Endothelial cell of umbilical vein (primary cell): ENCODE results near the gene AGBL5. TPM values are rescaled to one million over a fixed set of nuclear protein-coding genes. Genes with fewer than 3 reads are reported as not detected.

ENCODE experiments used
- BruUV-seq: library from RNA; stranded (reverse); fragments of 400-500 nt; replicated peaks from 2 replicates; lab custom pipeline; 2021; lab: Mats Ljungman, UMichigan
- CTCF ChIA-PET: fragments of 300-600, 350-600 bp; sonication (Branson Sonifier 250); formaldehyde crosslinking; loops from one replicate; lab custom pipeline; 2021; ENCODE audit warnings: antibody characterized with exemption, inconsistent platforms; lab: Charles Lee
- POLR2A ChIA-PET: fragments of 300-600, 350-600 bp; sonication (Branson Sonifier 250); formaldehyde crosslinking; loops from one replicate; lab custom pipeline; 2021; ENCODE audit warnings: antibody characterized with exemption, inconsistent platforms; lab: Charles Lee
- DNase-seq: peaks from one replicate; pipeline ENCODE4 v3.0.0-alpha.2; 2011; ENCODE audit warnings: low read depth, low spot score
- FAIRE-seq: peaks from 2 replicates; lab custom pipeline; 2011; peaks lifted over from hg19 to GRCh38; lab: Jason Lieb, UNC
- H2AFZ ChIP-seq: 2 replicates; pipeline ENCODE4 v1.6.0; 2012; ENCODE audit warnings: low read depth, low read length, control low read depth, inconsistent platforms
- H3K27ac ChIP-seq: 2 replicates; pipeline ENCODE4 v1.5.1; 2011; ENCODE audit warnings: low read depth, mild to moderate bottlenecking, control low read depth, low read length, moderate library complexity; ENCODE audit not compliant: insufficient read depth
- H3K27me3 ChIP-seq, 2 experiments: 2 replicates each; pipeline versions ENCODE4 v1.6.0 to v1.6.1; 2011; ENCODE audit warnings: low read length in 2 of 2, mixed read lengths in 1 of 2; ENCODE audit not compliant: control insufficient read depth in 2 of 2, insufficient read depth in 2 of 2
- H3K36me3 ChIP-seq, 2 experiments: 2 replicates in 1 of 2; 3 replicates in 1 of 2; pipeline ENCODE4 v1.5.1; 2011; ENCODE audit warnings: low read length in 2 of 2, mild to moderate bottlenecking in 1 of 2, moderate library complexity in 1 of 2; ENCODE audit not compliant: control insufficient read depth in 2 of 2, insufficient read depth in 2 of 2; ENCODE audit errors: extremely low read depth in 1 of 2
- H3K4me1 ChIP-seq: 3 replicates; pipeline ENCODE4 v1.5.1; 2011; ENCODE audit warnings: mild to moderate bottlenecking, low read length; ENCODE audit not compliant: control insufficient read depth, insufficient read depth; ENCODE audit errors: extremely low read depth
- H3K4me2 ChIP-seq: 2 replicates; pipeline ENCODE4 v1.6.1; 2011; ENCODE audit warnings: low read length, control low read depth, mixed read lengths; ENCODE audit not compliant: insufficient read depth
- H3K4me3 ChIP-seq, 3 experiments: fragments of 200-600 bp in 1 of 3; sonication (generic), shearing (Covaris generic) in 1 of 3; replicated peaks in 1 of 3; 2 replicates each; pipeline ENCODE4 v1.5.1; 2011 to 2016; ENCODE audit warnings: control low read depth in 3 of 3, low read length in 3 of 3, mild to moderate bottlenecking in 2 of 3, inconsistent platforms in 1 of 3, low read depth in 1 of 3, moderate library complexity in 1 of 3; ENCODE audit not compliant: insufficient read depth in 1 of 3
- H3K79me2 ChIP-seq: 2 replicates; pipeline ENCODE4 v1.6.0; 2012; ENCODE audit warnings: low read length, inconsistent platforms; ENCODE audit not compliant: control insufficient read depth, insufficient read depth
- H3K9ac ChIP-seq: replicated peaks from 2 replicates; pipeline ENCODE3; 2011; ENCODE audit warnings: low read length, control low read depth; ENCODE audit not compliant: insufficient read depth; ENCODE audit errors: extremely low read depth
- H3K9me1 ChIP-seq: replicated peaks from 3 replicates; pipeline ENCODE4 v1.6.0; 2011; ENCODE audit warnings: mild to moderate bottlenecking, low read length; ENCODE audit not compliant: control insufficient read depth, insufficient read depth; ENCODE audit errors: extremely low read depth
- H3K9me3 ChIP-seq: replicated peaks from 2 replicates; pipeline ENCODE4 v1.5.1; 2012; ENCODE audit warnings: low read length, inconsistent platforms; ENCODE audit not compliant: control insufficient read depth, insufficient read depth
- H4K20me1 ChIP-seq: replicated peaks from 2 replicates; pipeline ENCODE3; 2011; ENCODE audit warnings: mild to moderate bottlenecking, low read length; ENCODE audit not compliant: control insufficient read depth, insufficient read depth; ENCODE audit errors: extremely low read depth
- EZH2 ChIP-seq: IDR thresholded peaks from 2 replicates; pipeline ENCODE4 v1.6.1; 2012; ENCODE audit warnings: borderline replicate concordance, low read depth, mild to moderate bottlenecking, moderate library complexity, low read length, inconsistent platforms; ENCODE audit not compliant: severe bottlenecking
- FOS ChIP-seq: IDR thresholded peaks from 2 replicates; pipeline ENCODE4 v1.6.1; 2011; ENCODE audit warnings: mild to moderate bottlenecking, low read length, moderate library complexity, borderline replicate concordance; ENCODE audit not compliant: insufficient read depth
- GATA2 ChIP-seq: IDR thresholded peaks from 2 replicates; pipeline ENCODE4 v1.7.0; 2011; ENCODE audit warnings: low read depth, mild to moderate bottlenecking, moderate library complexity, mixed read lengths, low read length; ENCODE audit not compliant: insufficient read length, insufficient read depth
- JUN ChIP-seq: IDR thresholded peaks from 2 replicates; pipeline ENCODE4 v1.6.1; 2011; ENCODE audit warnings: borderline replicate concordance, low read depth; ENCODE audit not compliant: insufficient read length, insufficient read depth
- MAX ChIP-seq: IDR thresholded peaks from 2 replicates; pipeline ENCODE4 v1.6.1; 2011; ENCODE audit not compliant: insufficient read depth, insufficient read length
- MYC ChIP-seq: IDR thresholded peaks from one replicate; pipeline ENCODE4 v1.6.1; 2011; ENCODE audit warnings: mild to moderate bottlenecking, low read depth, low read length
- POLR2A ChIP-seq: IDR thresholded peaks from 2 replicates; pipeline ENCODE4 v1.6.1; 2012; ENCODE audit warnings: low read depth, mild to moderate bottlenecking, control low read depth, low read length
- POLR2AphosphoS5 ChIP-seq: IDR thresholded peaks from 2 replicates; pipeline ENCODE4 v1.6.1; 2012; ENCODE audit warnings: low read depth, mild to moderate bottlenecking, control low read depth, low read length, moderate library complexity; ENCODE audit not compliant: insufficient read depth
- dilution Hi-C: fragments of 300-500 bp; cut with MboI; formaldehyde crosslinking; loops from one replicate; pipeline ENCODE4 v1.15.0; 2019; ENCODE audit warnings: low sequenced_read_pairs; ENCODE audit not compliant: extremely low pct_ligation_motif_present
- intact Hi-C: fragments of 100-400 bp; cut with micrococcal nuclease; formaldehyde crosslinking; loops from one replicate; pipeline ENCODE4 v1.10.0; 2022
- polyA plus RNA-seq, 4 experiments: library from polyadenylated mRNA; depleted of rRNA in 3 of 4; stranded (reverse) in 3 of 4; unstranded in 1 of 4; fragments of >200 nt; gene quantifications; 2 replicates each; pipeline versions ENCODE4 v1.2.1 to v1.2.3, GENCODE V29; 2011 to 2012; ENCODE audit warnings: missing spikeins in 1 of 4
- total RNA-seq: library from RNA; stranded (reverse); gene quantifications from 2 replicates; pipeline ENCODE4 v1.2.3, GENCODE V29; 2021
- TF ChIP-seq, protein P1 (sequence below), 2 donors: IDR thresholded peaks; 1 replicate in 1 of 2; 2 replicates in 1 of 2; pipeline ENCODE4 v1.5.1; 2011; ENCODE audit warnings: low read length in 2 of 2, mild to moderate bottlenecking in 2 of 2, moderate library complexity in 2 of 2, control low read depth in 1 of 2, inconsistent platforms in 1 of 2, low read depth in 1 of 2; ENCODE audit not compliant: insufficient read depth in 1 of 2; ENCODE audit errors: extremely low read depth in 1 of 2

The AGBL5 gene
- total and polyA plus RNA-seq, 2 donors (not counting 3 experiments of a cell fraction or from before 2014, with no cell fraction given), result 28.2 to 41.9 TPM

- H3K36me3 ChIP-seq, result no peaks in the 10 kb centered on the region
- no peaks in the 10 kb centered on the region for H3K9me1 ChIP-seq
- no peaks in the 10 kb centered on the region for H3K79me2 ChIP-seq
- intact Hi-C loops, result no loop called here
- H3K4me2 ChIP-seq, result no peak overlapping the region
- no peak overlapping the region for H3K9ac ChIP-seq
- H3K27ac ChIP-seq, result no peak overlapping the region
- H3K4me1 ChIP-seq, result no peaks in the 10 kb centered on the region
- FAIRE-seq (no peak), DNase-seq (no peak)
- H2AFZ ChIP-seq, result no peak overlapping the region
- H3K4me3 ChIP-seq, result no peak overlapping the region
- TF ChIP-seq JUN, result no peak
- TF ChIP-seq EZH2, result no peak
- TF ChIP-seq FOS, result no peak
- no peak for TF ChIP-seq GATA2
- no peak for TF ChIP-seq POLR2A
- TF ChIP-seq MAX, result no peak
- TF ChIP-seq, protein P1, sequence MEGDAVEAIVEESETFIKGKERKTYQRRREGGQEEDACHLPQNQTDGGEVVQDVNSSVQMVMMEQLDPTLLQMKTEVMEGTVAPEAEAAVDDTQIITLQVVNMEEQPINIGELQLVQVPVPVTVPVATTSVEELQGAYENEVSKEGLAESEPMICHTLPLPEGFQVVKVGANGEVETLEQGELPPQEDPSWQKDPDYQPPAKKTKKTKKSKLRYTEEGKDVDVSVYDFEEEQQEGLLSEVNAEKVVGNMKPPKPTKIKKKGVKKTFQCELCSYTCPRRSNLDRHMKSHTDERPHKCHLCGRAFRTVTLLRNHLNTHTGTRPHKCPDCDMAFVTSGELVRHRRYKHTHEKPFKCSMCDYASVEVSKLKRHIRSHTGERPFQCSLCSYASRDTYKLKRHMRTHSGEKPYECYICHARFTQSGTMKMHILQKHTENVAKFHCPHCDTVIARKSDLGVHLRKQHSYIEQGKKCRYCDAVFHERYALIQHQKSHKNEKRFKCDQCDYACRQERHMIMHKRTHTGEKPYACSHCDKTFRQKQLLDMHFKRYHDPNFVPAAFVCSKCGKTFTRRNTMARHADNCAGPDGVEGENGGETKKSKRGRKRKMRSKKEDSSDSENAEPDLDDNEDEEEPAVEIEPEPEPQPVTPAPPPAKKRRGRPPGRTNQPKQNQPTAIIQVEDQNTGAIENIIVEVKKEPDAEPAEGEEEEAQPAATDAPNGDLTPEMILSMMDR (IDR thresholded peaks at IDR 0.05; ENCODE audit: extremely low read depth in 1 of 2, insufficient read depth in 1 of 2, low read depth in 1 of 2, low read length in 2 of 2), result no peak
- no peak for TF ChIP-seq MYC
- TF ChIP-seq POLR2AphosphoS5, result no peak
- H4K20me1 ChIP-seq, result no peaks in the 10 kb centered on the region
- POLR2A ChIA-PET, result interaction anchor here (0.6 kb wide), 1 partner anchor 156 kb away, joined by 3 read pairs; no protein-coding TSS in a partner anchor
- dilution Hi-C loops, result no loop called here
- H3K9me3 ChIP-seq, result no peaks in the 10 kb centered on the region
- no peaks in the 10 kb centered on the region for H3K27me3 ChIP-seq
- BruUV-seq, result no TSS peak
- CTCF ChIA-PET, result interaction anchor here (1.0 to 1.7 kb wide), 4 partner anchors 99 to 247 kb away, joined by 3 to 5 read pairs (median 4); no protein-coding TSS in a partner anchor
These were observed 41.4 kb downstream of the AGBL5 start for GRCh38 chr2:27092696-27093429.
